ENCODE measurements around the gene RAPH1. TPM values are rescaled to one million over a fixed set of nuclear protein-coding genes. Genes with fewer than 3 reads are reported as not detected.

The RAPH1 gene
- total and polyA plus RNA-seq, 4 donors, result 3.7 to 74.2 (median 34.2) TPM

GRCh38 chr2:203427061-203427460 is 108.0 kb downstream of the RAPH1 start:
- Histone ChIP-seq H3K9me3 (ENCODE audit: control insufficient read depth, low read length) (no peaks in the 10 kb centered on the region), H3K27ac (ENCODE audit: low read depth in 1 of 2, low read length in 2 of 2) (no peak overlapping the region), H3K4me1 (ENCODE audit: control insufficient read depth in 1 of 2, insufficient read depth in 2 of 2, low read length in 2 of 2) (peaks cover 0 to 1% of the 10 kb centered on the region in 2 donors), H3K4me3 (ENCODE audit: low read length in 2 of 2) (no peak overlapping the region), H3K27me3 (ENCODE audit: control insufficient read depth in 1 of 2, insufficient read depth in 2 of 2, low read length in 1 of 2) (no peaks in the 10 kb centered on the region), H3K36me3 (ENCODE audit: control insufficient read depth in 1 of 2, insufficient read depth in 2 of 2, low read length in 1 of 2) (no peaks in the 10 kb centered on the region)
- WGBS, 2 donors, result 78 to 80% methylated on average over 2 of the region's 2 CpGs
- DNase-seq (no peak), ATAC-seq (ENCODE audit: low FRiP score) (no peak)
- intact Hi-C loops (cut with DNase I), result no loop called here

GRCh38 chr2:203418271-203418670 is 116.8 kb downstream of the RAPH1 start:
- Histone ChIP-seq H3K36me3 (ENCODE audit: control insufficient read depth in 1 of 2, insufficient read depth in 2 of 2, low read length in 1 of 2) (peaks cover 2 to 3% of the 10 kb centered on the region in 2 donors), H3K27me3 (ENCODE audit: control insufficient read depth in 1 of 2, insufficient read depth in 2 of 2, low read length in 1 of 2) (no peaks in the 10 kb centered on the region), H3K4me3 (ENCODE audit: low read length in 2 of 2) (no peak overlapping the region), H3K27ac (ENCODE audit: low read depth in 1 of 2, low read length in 2 of 2) (no peak overlapping the region), H3K9me3 (ENCODE audit: control insufficient read depth, low read length) (peaks cover 2% of the 10 kb centered on the region), H3K4me1 (ENCODE audit: control insufficient read depth in 1 of 2, insufficient read depth in 2 of 2, low read length in 2 of 2) (no peaks in the 10 kb centered on the region)
- WGBS, 2 donors, result 70 to 75% methylated on average over 8 of the region's 8 CpGs
- DNase-seq (no peak), ATAC-seq (ENCODE audit: low FRiP score) (no peak)
- intact Hi-C loops (cut with DNase I), result no loop called here

GRCh38 chr2:203413796-203414195 is 121.3 kb downstream of the RAPH1 start:
- intact Hi-C loops (cut with DNase I), result no loop called here

GRCh38 chr2:203412546-203413331 is 122.4 kb downstream of the RAPH1 start:
- Histone ChIP-seq H3K4me3 (ENCODE audit: low read length in 2 of 2) (no peak overlapping the region), H3K27me3 (ENCODE audit: control insufficient read depth in 1 of 2, insufficient read depth in 2 of 2, low read length in 1 of 2) (no peaks in the 10 kb centered on the region), H3K4me1 (ENCODE audit: control insufficient read depth in 1 of 2, insufficient read depth in 2 of 2, low read length in 2 of 2) (no peaks in the 10 kb centered on the region), H3K27ac (ENCODE audit: low read depth in 1 of 2, low read length in 2 of 2) (no peak overlapping the region), H3K36me3 (ENCODE audit: control insufficient read depth in 1 of 2, insufficient read depth in 2 of 2, low read length in 1 of 2) (no peaks in the 10 kb centered on the region), H3K9me3 (ENCODE audit: control insufficient read depth, low read length) (no peaks in the 10 kb centered on the region)
- ATAC-seq (ENCODE audit: low FRiP score) (no peak), DNase-seq (no peak)
- WGBS, 2 donors, result 31 to 36% methylated on average over 7 of the region's 7 CpGs
- intact Hi-C loops (cut with DNase I), result no loop called here

More at GRCh38 chr2:203413796-203414195, 121.3 kb downstream of the RAPH1 start:
- H3K4me1 ChIP-seq (ENCODE audit: control insufficient read depth in 1 of 2, insufficient read depth in 2 of 2, low read length in 2 of 2), result no peaks in the 10 kb centered on the region
- no peak overlapping the region for H3K4me3 ChIP-seq (ENCODE audit: low read length in 2 of 2)
- H3K9me3 ChIP-seq (ENCODE audit: control insufficient read depth, low read length), result peaks cover 2% of the 10 kb centered on the region
- no peak overlapping the region for H3K27ac ChIP-seq (ENCODE audit: low read depth in 1 of 2, low read length in 2 of 2)
- DNase-seq, result no peak
- H3K36me3 ChIP-seq (ENCODE audit: control insufficient read depth in 1 of 2, insufficient read depth in 2 of 2, low read length in 1 of 2), result peaks cover 2 to 3% of the 10 kb centered on the region in 2 donors
- no peak for ATAC-seq (ENCODE audit: low FRiP score)
- no peaks in the 10 kb centered on the region for H3K27me3 ChIP-seq (ENCODE audit: control insufficient read depth in 1 of 2, insufficient read depth in 2 of 2, low read length in 1 of 2)

GRCh38 chr2:203407496-203407895 is 127.6 kb downstream of the RAPH1 start:
- DNase-seq, result no peak
- Histone ChIP-seq H3K4me3 (ENCODE audit: low read length in 2 of 2) (no peak overlapping the region), H3K4me1 (ENCODE audit: control insufficient read depth in 1 of 2, insufficient read depth in 2 of 2, low read length in 2 of 2) (no peaks in the 10 kb centered on the region), H3K27me3 (ENCODE audit: control insufficient read depth in 1 of 2, insufficient read depth in 2 of 2, low read length in 1 of 2) (no peaks in the 10 kb centered on the region), H3K27ac (ENCODE audit: low read depth in 1 of 2, low read length in 2 of 2) (no peak overlapping the region), H3K36me3 (ENCODE audit: control insufficient read depth in 1 of 2, insufficient read depth in 2 of 2, low read length in 1 of 2) (no peaks in the 10 kb centered on the region), H3K9me3 (ENCODE audit: control insufficient read depth, low read length) (no peaks in the 10 kb centered on the region)
- intact Hi-C loops (cut with DNase I), result no loop called here
- no peak for ATAC-seq (ENCODE audit: low FRiP score)

- Histone ChIP-seq H3K27me3 (ENCODE audit: control insufficient read depth in 1 of 2, insufficient read depth in 2 of 2, low read length in 1 of 2) (no peaks in the 10 kb centered on the region), H3K36me3 (ENCODE audit: control insufficient read depth in 1 of 2, insufficient read depth in 2 of 2, low read length in 1 of 2) (no peaks in the 10 kb centered on the region), H3K27ac (ENCODE audit: low read depth in 1 of 2, low read length in 2 of 2) (no peak overlapping the region), H3K9me3 (ENCODE audit: control insufficient read depth, low read length) (no peaks in the 10 kb centered on the region), H3K4me1 (ENCODE audit: control insufficient read depth in 1 of 2, insufficient read depth in 2 of 2, low read length in 2 of 2) (no peaks in the 10 kb centered on the region), H3K4me3 (ENCODE audit: low read length in 2 of 2) (no peak overlapping the region)
- DNase-seq, result no peak
- no peak for ATAC-seq (ENCODE audit: low FRiP score)
- intact Hi-C loops (cut with DNase I), result no loop called here
Measured at GRCh38 chr2:203404996-203405395, 130.1 kb downstream of the RAPH1 start.

- intact Hi-C loops (cut with DNase I), result no loop called here
- Histone ChIP-seq H3K9me3 (ENCODE audit: control insufficient read depth, low read length) (no peaks in the 10 kb centered on the region), H3K27me3 (ENCODE audit: control insufficient read depth in 1 of 2, insufficient read depth in 2 of 2, low read length in 1 of 2) (no peaks in the 10 kb centered on the region), H3K36me3 (ENCODE audit: control insufficient read depth in 1 of 2, insufficient read depth in 2 of 2, low read length in 1 of 2) (no peaks in the 10 kb centered on the region), H3K4me3 (ENCODE audit: low read length in 2 of 2) (no peak overlapping the region), H3K4me1 (ENCODE audit: control insufficient read depth in 1 of 2, insufficient read depth in 2 of 2, low read length in 2 of 2) (no peaks in the 10 kb centered on the region), H3K27ac (ENCODE audit: low read depth in 1 of 2, low read length in 2 of 2) (no peak overlapping the region)
- no peak for DNase-seq
- ATAC-seq (ENCODE audit: low FRiP score), result no peak
- 97 to 98% methylated on average over 2 of the region's 2 CpGs for WGBS, 2 donors
Measured at GRCh38 chr2:203400805-203401585, 134.1 kb downstream of the RAPH1 start.

- no peak overlapping the region for H3K4me3 ChIP-seq (ENCODE audit: low read length in 2 of 2)
- H3K36me3 ChIP-seq (ENCODE audit: control insufficient read depth in 1 of 2, insufficient read depth in 2 of 2, low read length in 1 of 2), result no peaks in the 10 kb centered on the region
- WGBS, 2 donors, result 88 to 94% methylated on average over 1 of the region's 1 CpG
- H3K9me3 ChIP-seq (ENCODE audit: control insufficient read depth, low read length), result no peaks in the 10 kb centered on the region
- H3K4me1 ChIP-seq (ENCODE audit: control insufficient read depth in 1 of 2, insufficient read depth in 2 of 2, low read length in 2 of 2), result no peaks in the 10 kb centered on the region
- DNase-seq (no peak), ATAC-seq (ENCODE audit: low FRiP score) (no peak)
- H3K27me3 ChIP-seq (ENCODE audit: control insufficient read depth in 1 of 2, insufficient read depth in 2 of 2, low read length in 1 of 2), result no peaks in the 10 kb centered on the region
- H3K27ac ChIP-seq (ENCODE audit: low read depth in 1 of 2, low read length in 2 of 2), result no peak overlapping the region
- intact Hi-C loops (cut with DNase I), result no loop called here
Measured at GRCh38 chr2:203399031-203399430, 136.1 kb downstream of the RAPH1 start.

- WGBS, 2 donors, result 45 to 85% methylated on average over 1 of the region's 1 CpG
- H3K27ac ChIP-seq (ENCODE audit: low read depth in 1 of 2, low read length in 2 of 2), result peak overlapping the region in 1 of 2 donors; percentile 17
- DNase-seq (no peak), ATAC-seq (ENCODE audit: low FRiP score) (no peak)
- H3K27me3 ChIP-seq (ENCODE audit: control insufficient read depth in 1 of 2, insufficient read depth in 2 of 2, low read length in 1 of 2), result no peaks in the 10 kb centered on the region
- H3K4me1 ChIP-seq (ENCODE audit: control insufficient read depth in 1 of 2, insufficient read depth in 2 of 2, low read length in 2 of 2), result no peaks in the 10 kb centered on the region
- intact Hi-C loops (cut with DNase I), result no loop called here
- no peak overlapping the region for H3K4me3 ChIP-seq (ENCODE audit: low read length in 2 of 2)
- no peaks in the 10 kb centered on the region for H3K9me3 ChIP-seq (ENCODE audit: control insufficient read depth, low read length)
- H3K36me3 ChIP-seq (ENCODE audit: control insufficient read depth in 1 of 2, insufficient read depth in 2 of 2, low read length in 1 of 2), result peaks cover 0 to 2% of the 10 kb centered on the region in 2 donors
Measured at GRCh38 chr2:203396667-203397066, 138.4 kb downstream of the RAPH1 start.
